ENCODE measurements around the gene PACSIN3. TPM values are rescaled to one million over a fixed set of nuclear protein-coding genes. Genes with fewer than 3 reads are reported as not detected.

The PACSIN3 gene
- total RNA-seq, 3 donors from 2014 or later (not counting 1 experiment from before 2014, with no cell fraction given): 1.3 TPM; not detected in 2

DNA sequence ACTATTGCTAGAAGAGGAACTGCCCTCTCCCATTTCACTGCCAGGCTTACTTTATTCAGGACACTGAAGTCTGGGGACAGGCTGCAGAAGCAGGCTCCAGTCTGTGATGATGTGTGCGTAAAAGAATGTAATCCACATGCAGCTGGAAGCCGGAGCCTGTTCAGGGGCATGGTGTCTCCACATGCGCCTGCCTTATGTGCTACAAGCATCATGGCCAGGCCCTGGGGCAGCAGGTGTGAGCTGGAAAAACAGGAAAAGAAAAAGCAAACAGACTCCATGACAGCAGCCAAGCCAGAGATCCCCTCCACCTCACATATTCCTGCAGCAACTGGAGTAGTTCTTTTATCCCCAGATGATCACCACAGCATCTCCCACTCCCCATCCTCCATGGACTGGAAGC is 42.9 kb downstream of the PACSIN3 start:
- Histone ChIP-seq H3K27me3 (ENCODE audit: control insufficient read depth, insufficient read depth, low read length) (no peaks in the 10 kb centered on the region), H3K4me1 (ENCODE audit: control insufficient read depth, insufficient read depth, low read length) (no peaks in the 10 kb centered on the region), H3K36me3 (ENCODE audit: control insufficient read depth, insufficient read depth, low read length) (peaks cover 1% of the 10 kb centered on the region), H3K27ac (ENCODE audit: low read length) (no peak overlapping the region), H3K9me3 (ENCODE audit: control insufficient read depth, insufficient read depth, low read length) (no peaks in the 10 kb centered on the region), H3K4me3 (ENCODE audit: low read length) (no peak overlapping the region)
- TF ChIP-seq, protein P1, sequence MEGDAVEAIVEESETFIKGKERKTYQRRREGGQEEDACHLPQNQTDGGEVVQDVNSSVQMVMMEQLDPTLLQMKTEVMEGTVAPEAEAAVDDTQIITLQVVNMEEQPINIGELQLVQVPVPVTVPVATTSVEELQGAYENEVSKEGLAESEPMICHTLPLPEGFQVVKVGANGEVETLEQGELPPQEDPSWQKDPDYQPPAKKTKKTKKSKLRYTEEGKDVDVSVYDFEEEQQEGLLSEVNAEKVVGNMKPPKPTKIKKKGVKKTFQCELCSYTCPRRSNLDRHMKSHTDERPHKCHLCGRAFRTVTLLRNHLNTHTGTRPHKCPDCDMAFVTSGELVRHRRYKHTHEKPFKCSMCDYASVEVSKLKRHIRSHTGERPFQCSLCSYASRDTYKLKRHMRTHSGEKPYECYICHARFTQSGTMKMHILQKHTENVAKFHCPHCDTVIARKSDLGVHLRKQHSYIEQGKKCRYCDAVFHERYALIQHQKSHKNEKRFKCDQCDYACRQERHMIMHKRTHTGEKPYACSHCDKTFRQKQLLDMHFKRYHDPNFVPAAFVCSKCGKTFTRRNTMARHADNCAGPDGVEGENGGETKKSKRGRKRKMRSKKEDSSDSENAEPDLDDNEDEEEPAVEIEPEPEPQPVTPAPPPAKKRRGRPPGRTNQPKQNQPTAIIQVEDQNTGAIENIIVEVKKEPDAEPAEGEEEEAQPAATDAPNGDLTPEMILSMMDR (IDR thresholded peaks at IDR 0.05): no peak
- ATAC-seq (no peak), DNase-seq (no peak)
- Mint-ChIP-seq H3K36me3 (no peaks in the 10 kb centered on the region), H3K4me1 (no peaks in the 10 kb centered on the region), H3K27me3 (ENCODE audit: low read depth in 2 of 2) (no peaks in the 10 kb centered on the region), H3K9me3 (no peaks in the 10 kb centered on the region), H3K27ac (no peak overlapping the region), H3K4me3 (no peak overlapping the region)
- intact Hi-C loops (cut with micrococcal nuclease): no loop called here
- WGBS (ENCODE audit: insufficient coverage): 95% methylated on average over 3 of the region's 3 CpGs

DNA sequence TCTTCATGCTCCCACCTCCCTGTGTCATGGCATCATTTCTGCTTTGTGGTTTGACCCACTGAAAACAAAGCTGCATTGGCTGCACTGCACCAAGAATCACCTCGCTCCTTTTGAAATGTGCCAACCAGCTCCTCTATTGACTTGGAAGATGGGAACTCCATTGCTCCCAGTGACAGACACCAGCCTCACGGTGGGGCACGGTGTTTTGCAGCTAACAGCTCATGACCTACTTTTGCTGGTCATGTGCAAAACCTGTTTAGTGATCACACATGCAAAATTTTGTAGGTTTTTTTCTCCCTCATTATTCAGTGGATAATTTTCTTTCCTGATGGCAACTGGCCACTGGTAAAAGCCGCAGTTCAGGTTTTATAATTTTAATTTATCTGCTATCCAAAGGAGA is 46.4 kb downstream of the PACSIN3 start:
- no peak for ATAC-seq
- WGBS (ENCODE audit: insufficient coverage): 73% methylated on average over 3 of the region's 4 CpGs
- H3K36me3 Mint-ChIP-seq: peaks cover 8% of the 10 kb centered on the region

DNA sequence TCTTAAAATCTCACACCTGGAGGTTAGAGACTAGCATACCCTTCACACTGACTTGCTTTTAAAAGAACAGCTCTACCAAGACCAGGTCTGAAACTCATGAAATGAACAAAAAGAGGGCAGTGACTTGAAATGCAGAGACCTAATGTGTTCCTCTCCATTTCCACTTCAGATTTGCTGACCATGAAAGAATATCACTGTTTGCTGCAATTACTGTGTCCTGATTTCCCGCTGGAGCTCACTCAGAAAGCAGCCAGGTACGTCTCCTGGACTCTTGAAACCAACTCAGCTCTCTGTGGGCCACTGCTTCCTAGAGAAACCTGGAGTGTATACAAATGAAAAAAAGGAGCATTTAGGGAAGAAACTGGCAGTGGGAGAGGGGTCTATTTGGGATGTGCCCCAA is 48.8 kb downstream of the PACSIN3 start:
- Mint-ChIP-seq H3K9me3 (no peaks in the 10 kb centered on the region), H3K4me1 (no peaks in the 10 kb centered on the region), H3K36me3 (peaks cover 8% of the 10 kb centered on the region), H3K4me3 (no peak overlapping the region), H3K27me3 (ENCODE audit: low read depth in 2 of 2) (no peaks in the 10 kb centered on the region), H3K27ac (no peak overlapping the region)
- H3K4me1 ChIP-seq (ENCODE audit: control insufficient read depth, insufficient read depth, low read length): no peaks in the 10 kb centered on the region
- no peak overlapping the region for H3K4me3 ChIP-seq (ENCODE audit: low read length)
- intact Hi-C loops (cut with micrococcal nuclease): no loop called here
- no peak for ATAC-seq
- no peaks in the 10 kb centered on the region for H3K9me3 ChIP-seq (ENCODE audit: control insufficient read depth, insufficient read depth, low read length)
- peaks cover 10% of the 10 kb centered on the region for H3K36me3 ChIP-seq (ENCODE audit: control insufficient read depth, insufficient read depth, low read length)
- no peak for DNase-seq
- TF ChIP-seq, protein P1 (IDR thresholded peaks at IDR 0.05): no peak
- H3K27me3 ChIP-seq (ENCODE audit: control insufficient read depth, insufficient read depth, low read length): no peaks in the 10 kb centered on the region
- WGBS (ENCODE audit: insufficient coverage): 98% methylated on average over 2 of the region's 2 CpGs
- no peak overlapping the region for H3K27ac ChIP-seq (ENCODE audit: low read length)

More for the DNA sequence above, 46.4 kb downstream of the PACSIN3 start:
- intact Hi-C loops (cut with micrococcal nuclease): no loop called here
- TF ChIP-seq, protein P1 (IDR thresholded peaks at IDR 0.05): no peak
- Histone ChIP-seq H3K36me3 (ENCODE audit: control insufficient read depth, insufficient read depth, low read length) (peaks cover 10% of the 10 kb centered on the region), H3K27me3 (ENCODE audit: control insufficient read depth, insufficient read depth, low read length) (no peaks in the 10 kb centered on the region), H3K27ac (ENCODE audit: low read length) (no peak overlapping the region), H3K9me3 (ENCODE audit: control insufficient read depth, insufficient read depth, low read length) (no peaks in the 10 kb centered on the region), H3K4me1 (ENCODE audit: control insufficient read depth, insufficient read depth, low read length) (no peaks in the 10 kb centered on the region), H3K4me3 (ENCODE audit: low read length) (no peak overlapping the region)
- DNase-seq: no peak
- Mint-ChIP-seq H3K27me3 (ENCODE audit: low read depth in 2 of 2) (no peaks in the 10 kb centered on the region), H3K4me1 (no peaks in the 10 kb centered on the region), H3K4me3 (no peak overlapping the region), H3K9me3 (no peaks in the 10 kb centered on the region), H3K27ac (no peak overlapping the region)

DNA sequence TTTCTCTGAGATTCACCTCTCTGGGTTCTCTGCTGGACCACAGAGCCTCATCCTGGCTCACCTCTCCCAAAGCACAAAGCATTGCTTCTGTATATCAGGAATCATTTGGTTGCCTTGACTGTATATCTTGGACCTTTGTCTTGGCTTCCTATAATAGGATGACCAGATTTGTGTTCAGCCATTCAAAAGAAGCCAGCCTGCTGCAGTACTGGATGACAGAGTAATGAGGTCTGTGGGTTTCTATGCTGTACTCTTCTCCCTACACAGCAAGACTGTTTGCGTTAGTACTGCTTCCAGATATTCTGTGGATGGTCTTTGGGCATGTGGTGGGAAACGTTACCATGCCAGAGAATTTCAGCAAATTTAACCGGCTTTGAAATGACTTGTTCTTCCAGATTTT is 49.3 kb downstream of the PACSIN3 start:
- Histone ChIP-seq H3K9me3 (ENCODE audit: control insufficient read depth, insufficient read depth, low read length) (no peaks in the 10 kb centered on the region), H3K4me1 (ENCODE audit: control insufficient read depth, insufficient read depth, low read length) (no peaks in the 10 kb centered on the region), H3K36me3 (ENCODE audit: control insufficient read depth, insufficient read depth, low read length) (peaks cover 10% of the 10 kb centered on the region), H3K27ac (ENCODE audit: low read length) (no peak overlapping the region), H3K27me3 (ENCODE audit: control insufficient read depth, insufficient read depth, low read length) (no peaks in the 10 kb centered on the region), H3K4me3 (ENCODE audit: low read length) (no peak overlapping the region)
- H3K36me3 Mint-ChIP-seq: peaks cover 8% of the 10 kb centered on the region
- H3K27ac Mint-ChIP-seq: no peak overlapping the region
- no peaks in the 10 kb centered on the region for H3K9me3 Mint-ChIP-seq
- ATAC-seq: no peak
- H3K27me3 Mint-ChIP-seq (ENCODE audit: low read depth in 2 of 2): no peaks in the 10 kb centered on the region
- TF ChIP-seq, protein P1 (IDR thresholded peaks at IDR 0.05): no peak
- 90% methylated on average over 2 of the region's 3 CpGs for WGBS (ENCODE audit: insufficient coverage)
- no peak overlapping the region for H3K4me3 Mint-ChIP-seq
- DNase-seq: no peak
- H3K4me1 Mint-ChIP-seq: no peaks in the 10 kb centered on the region
- intact Hi-C loops (cut with micrococcal nuclease): no loop called here
